Measurements from ENCODE around the gene GGPS1. TPM values are rescaled to one million over a fixed set of nuclear protein-coding genes. Genes with fewer than 3 reads are reported as not detected.

Gene GGPS1
- total and polyA plus RNA-seq, 2 of the 8 experiments (the other 6 are each of a cell fraction or from before 2014, with no cell fraction given): 20.9 to 43.6 TPM

GRCh38 chr1:235279694-235280093 lies 48.7 kb upstream of the GGPS1 start:
- peaks cover 6 to 97% of the 10 kb centered on the region in 2 experiments; a peak in 3 of 4 replicates for H3K79me2 ChIP-seq (ENCODE audit: control insufficient read depth in 1 of 2, insufficient read depth in 2 of 2, low read length in 2 of 2)
- H2BK12ac ChIP-seq (ENCODE audit: low read depth, low read length): no peak overlapping the region
- DNase-seq (ENCODE audit: low read depth in 1 of 2, low spot score in 2 of 2) (no peak), FAIRE-seq (no peak)
- no peak overlapping the region for H3K4me3 ChIP-seq (ENCODE audit: extremely low read depth in 1 of 4, insufficient read depth in 2 of 4, low read depth in 3 of 4, low read length in 4 of 4)
- no peak overlapping the region for H2BK120ac ChIP-seq (replicated peaks; ENCODE audit: low read depth, low read length)
- H2AFZ ChIP-seq (ENCODE audit: low read length): no peak overlapping the region
- H3K23ac ChIP-seq (ENCODE audit: insufficient read length): no peak overlapping the region
- H3K4ac ChIP-seq (replicated peaks; ENCODE audit: insufficient read length, low read depth, low read length): no peak overlapping the region
- H3K36me3 ChIP-seq (ENCODE audit: control insufficient read depth in 2 of 4, insufficient read depth in 4 of 4, low read length in 3 of 4): no peaks in the 10 kb centered on the region
- H3K79me1 ChIP-seq (ENCODE audit: low read depth, low read length): peaks cover 6% of the 10 kb centered on the region
- no peak overlapping the region for H4K5ac ChIP-seq (ENCODE audit: insufficient read length, low read depth, low read length)
- TF ChIP-seq FOSL1 (IDR thresholded peaks at IDR 0.05; ENCODE audit: insufficient read depth, low read depth, low read length): no peak
- TF ChIP-seq CEBPB (IDR thresholded peaks at IDR 0.05; ENCODE audit: low read depth, low read length): no peak
- TF ChIP-seq TEAD4 (IDR thresholded peaks at IDR 0.05; ENCODE audit: low read depth, low read length): no peak
- no peak for TF ChIP-seq MAX (IDR thresholded peaks at IDR 0.05)
- no peak for TF ChIP-seq HDAC2 (IDR thresholded peaks at IDR 0.05; ENCODE audit: borderline replicate concordance in 1 of 2, low read depth in 2 of 2, low read length in 2 of 2)
- no peak for TF ChIP-seq ZNF274 (IDR thresholded peaks at IDR 0.05; ENCODE audit: borderline replicate concordance, extremely low read depth, low read length)
- no peak for TF ChIP-seq CBX5 (IDR thresholded peaks at IDR 0.05; ENCODE audit: low read depth, low read length)
- no peak for TF ChIP-seq SAP30 (IDR thresholded peaks at IDR 0.05; ENCODE audit: insufficient read depth, insufficient replicate concordance, low read length)
- no peak for TF ChIP-seq SUZ12 (IDR thresholded peaks at IDR 0.05; ENCODE audit: low read length)
- TF ChIP-seq EZH2 (IDR thresholded peaks at IDR 0.05; ENCODE audit: low read depth, low read length, severe bottlenecking): no peak
- no peak overlapping the region for H4K8ac ChIP-seq (ENCODE audit: extremely low read depth, insufficient read depth, low read length)
- peak overlapping the region; percentile 11 to 28; a peak in 3 of 4 replicates for H3K4me2 ChIP-seq (ENCODE audit: insufficient read depth in 1 of 2, low read depth in 2 of 2, low read length in 2 of 2)
- H3K18ac ChIP-seq (ENCODE audit: extremely low read depth, low read length): no peak overlapping the region
- 94% methylated on average over 5 of the region's 5 CpGs; no CpG with 5 or more reads in 1 of the 2 experiments for WGBS, 2 experiments (ENCODE audit: extremely low coverage in 1 of 2, insufficient coverage in 1 of 2, insufficient read length in 1 of 2, insufficient replicate concordance in 2 of 2, low coverage in 1 of 2, low lambda C conversion rate in 2 of 2, missing lambda C conversion rate in 1 of 2)
- no peak overlapping the region for H3K27ac ChIP-seq (ENCODE audit: low read depth, low read length)
- H4K91ac ChIP-seq (replicated peaks; ENCODE audit: insufficient read length, low read length): no peak overlapping the region
- H3K23me2 ChIP-seq (ENCODE audit: low read depth, low read length): no peaks in the 10 kb centered on the region
- H3K4me1 ChIP-seq (replicated peaks in 1 of 4; ENCODE audit: control insufficient read depth in 3 of 4, insufficient read depth in 4 of 4, low read length in 3 of 4): peaks cover 0 to 17% (median 5%) of the 10 kb centered on the region in 4 experiments; a peak in 5 of 7 replicates
- no peak overlapping the region for H3K14ac ChIP-seq (ENCODE audit: insufficient read length)
- ChIA-PET CTCF (ENCODE audit: partially characterized antibody) (interaction anchor here (0.8 to 1.3 kb wide), 2 partner anchors 78 to 137 kb away, joined by 3 to 4 read pairs; no protein-coding TSS in a partner anchor), POLR2A (ENCODE audit: partially characterized antibody) (interaction anchor here (1.3 kb wide), 1 partner anchor 49 kb away, joined by 8 read pairs; the partner anchor contains the start of genes ARID4B and GGPS1)
- H3K9me3 ChIP-seq (ENCODE audit: insufficient read depth in 2 of 2, low read depth in 1 of 2, low read length in 1 of 2): no peaks in the 10 kb centered on the region
- no peak overlapping the region for H2BK5ac ChIP-seq (ENCODE audit: low read depth, low read length)
- no peak overlapping the region for H2BK15ac ChIP-seq (ENCODE audit: low read length)
- H2BK20ac ChIP-seq (ENCODE audit: low read length): no peak overlapping the region
- no peak overlapping the region for H3K9ac ChIP-seq (replicated peaks in 1 of 4; ENCODE audit: extremely low read depth in 1 of 4, low read depth in 3 of 4, low read length in 3 of 4)
- H4K20me1 ChIP-seq (replicated peaks in 1 of 2; ENCODE audit: control insufficient read depth in 1 of 2, insufficient read depth in 2 of 2, low read length in 2 of 2): peaks cover 18 to 19% of the 10 kb centered on the region in 2 experiments
- no peak overlapping the region for H2AK5ac ChIP-seq (ENCODE audit: low read depth, low read length)
- no peak overlapping the region for H3K56ac ChIP-seq (replicated peaks; ENCODE audit: insufficient read length, low read depth, low read length)
- no peaks in the 10 kb centered on the region for H3K27me3 ChIP-seq (replicated peaks in 1 of 4; ENCODE audit: control insufficient read depth in 3 of 4, extremely low read depth in 1 of 4, insufficient read depth in 3 of 4, low read length in 3 of 4)

All from H1 (cell line).